Progenitor cell of endocrine pancreas (in vitro differentiated cells): Measurements from ENCODE around the gene GATA5. TPM values are rescaled to one million over a fixed set of nuclear protein-coding genes. Genes with fewer than 3 reads are reported as not detected.

ENCODE experiments used
- DNase-seq: peaks from one replicate; pipeline ENCODE4 v3.0.0; 2021; ENCODE audit warnings: low spot score; ENCODE audit not compliant: unreplicated experiment
- H3K27ac Mint-ChIP-seq: 2 replicates; pipeline ENCODE4 v1.8.0; 2021; ENCODE audit warnings: mild to moderate bottlenecking, moderate library complexity, mixed read lengths
- H3K27me3 Mint-ChIP-seq: 2 replicates; pipeline ENCODE4 v1.8.0; 2021; ENCODE audit warnings: mixed read lengths
- H3K36me3 Mint-ChIP-seq: 2 replicates; pipeline ENCODE4 v1.8.0; 2022; ENCODE audit warnings: mixed read lengths; ENCODE audit not compliant: insufficient read depth
- H3K4me1 Mint-ChIP-seq: 2 replicates; pipeline ENCODE4 v1.8.0; 2021; ENCODE audit warnings: low read depth, mixed read lengths
- H3K4me3 Mint-ChIP-seq: 2 replicates; pipeline ENCODE4 v1.8.0; 2021; ENCODE audit warnings: low read depth, mild to moderate bottlenecking, moderate library complexity, mixed read lengths
- H3K9me3 Mint-ChIP-seq: 2 replicates; pipeline ENCODE4 v1.8.0; 2021; ENCODE audit warnings: low read depth, mixed read lengths
- total RNA-seq: library from RNA; stranded (reverse); gene quantifications from 2 replicates; pipeline ENCODE4 v1.2.1, GENCODE V29; 2021
- TF ChIP-seq, protein P1 (sequence below): fragments of 200-600 bp; sonication (generic); IDR thresholded peaks from one replicate; pipeline ENCODE4 v1.5.0; 2021; ENCODE audit warnings: antibody characterized with exemption, mild to moderate bottlenecking; ENCODE audit not compliant: unreplicated experiment

Gene GATA5
- total RNA-seq, 1 donor from 2014 or later = 3.8 TPM

DNA sequence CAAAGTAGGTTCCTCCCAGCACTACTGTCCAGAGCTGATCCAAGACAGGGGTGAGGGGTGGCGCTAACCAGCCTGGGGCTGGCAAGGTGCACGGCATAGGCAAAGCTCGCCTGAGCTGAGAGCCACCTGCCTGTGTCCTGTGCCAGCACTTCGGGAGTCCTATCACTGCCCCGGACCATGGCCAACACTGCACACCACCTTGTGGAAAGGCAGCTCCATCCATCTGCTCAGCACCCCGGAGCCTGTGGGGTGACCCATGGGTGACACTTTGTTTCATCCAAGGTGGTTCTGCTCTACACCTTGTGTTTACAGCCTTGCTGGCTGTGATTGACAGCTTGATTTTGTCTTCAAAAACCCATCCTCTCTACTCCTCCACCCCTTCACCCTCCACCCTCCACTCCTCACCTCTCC, 32.9 kb upstream of the GATA5 start:
- Mint-ChIP-seq H3K27me3 (no peaks in the 10 kb centered on the region), H3K36me3 (no peaks in the 10 kb centered on the region), H3K4me3 (no peak overlapping the region), H3K9me3 (no peaks in the 10 kb centered on the region), H3K4me1 (no peaks in the 10 kb centered on the region), H3K27ac (no peak overlapping the region)
- TF ChIP-seq, protein P1, sequence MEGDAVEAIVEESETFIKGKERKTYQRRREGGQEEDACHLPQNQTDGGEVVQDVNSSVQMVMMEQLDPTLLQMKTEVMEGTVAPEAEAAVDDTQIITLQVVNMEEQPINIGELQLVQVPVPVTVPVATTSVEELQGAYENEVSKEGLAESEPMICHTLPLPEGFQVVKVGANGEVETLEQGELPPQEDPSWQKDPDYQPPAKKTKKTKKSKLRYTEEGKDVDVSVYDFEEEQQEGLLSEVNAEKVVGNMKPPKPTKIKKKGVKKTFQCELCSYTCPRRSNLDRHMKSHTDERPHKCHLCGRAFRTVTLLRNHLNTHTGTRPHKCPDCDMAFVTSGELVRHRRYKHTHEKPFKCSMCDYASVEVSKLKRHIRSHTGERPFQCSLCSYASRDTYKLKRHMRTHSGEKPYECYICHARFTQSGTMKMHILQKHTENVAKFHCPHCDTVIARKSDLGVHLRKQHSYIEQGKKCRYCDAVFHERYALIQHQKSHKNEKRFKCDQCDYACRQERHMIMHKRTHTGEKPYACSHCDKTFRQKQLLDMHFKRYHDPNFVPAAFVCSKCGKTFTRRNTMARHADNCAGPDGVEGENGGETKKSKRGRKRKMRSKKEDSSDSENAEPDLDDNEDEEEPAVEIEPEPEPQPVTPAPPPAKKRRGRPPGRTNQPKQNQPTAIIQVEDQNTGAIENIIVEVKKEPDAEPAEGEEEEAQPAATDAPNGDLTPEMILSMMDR = no peak
- no peak for DNase-seq

DNA sequence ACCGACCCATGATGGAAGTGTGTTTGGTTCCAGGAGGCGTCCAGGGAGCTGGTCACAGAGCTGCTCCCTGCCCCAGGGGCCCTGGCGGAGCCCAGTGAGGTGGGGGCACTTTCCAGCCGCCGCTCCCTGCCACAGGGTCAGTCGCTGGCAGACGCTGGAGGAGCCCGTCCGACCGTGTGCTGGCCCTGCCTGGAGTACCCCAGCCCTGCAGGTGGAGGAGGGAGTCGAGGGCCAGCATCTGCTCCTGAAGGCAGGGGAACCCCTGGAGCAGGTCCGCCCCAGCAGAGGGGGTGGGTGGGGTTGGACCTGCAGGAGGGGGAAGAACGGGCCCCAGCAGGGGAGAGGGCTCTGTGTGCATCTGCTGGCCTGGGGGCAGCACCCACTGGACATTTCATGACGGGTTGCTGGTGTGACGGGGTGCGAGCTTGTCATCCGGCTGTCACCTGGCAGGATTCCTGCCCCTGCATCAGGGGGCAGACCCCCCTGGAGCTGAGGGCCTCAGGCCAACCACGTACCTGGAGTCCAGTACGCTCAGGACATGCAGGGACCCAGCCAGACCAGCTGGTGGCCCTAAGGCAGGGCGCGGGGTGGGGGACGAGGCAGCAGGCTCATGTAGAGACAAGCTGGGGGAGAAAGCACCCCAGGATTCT, 32.3 kb upstream of the GATA5 start:
- H3K27ac Mint-ChIP-seq = no peak overlapping the region

DNA sequence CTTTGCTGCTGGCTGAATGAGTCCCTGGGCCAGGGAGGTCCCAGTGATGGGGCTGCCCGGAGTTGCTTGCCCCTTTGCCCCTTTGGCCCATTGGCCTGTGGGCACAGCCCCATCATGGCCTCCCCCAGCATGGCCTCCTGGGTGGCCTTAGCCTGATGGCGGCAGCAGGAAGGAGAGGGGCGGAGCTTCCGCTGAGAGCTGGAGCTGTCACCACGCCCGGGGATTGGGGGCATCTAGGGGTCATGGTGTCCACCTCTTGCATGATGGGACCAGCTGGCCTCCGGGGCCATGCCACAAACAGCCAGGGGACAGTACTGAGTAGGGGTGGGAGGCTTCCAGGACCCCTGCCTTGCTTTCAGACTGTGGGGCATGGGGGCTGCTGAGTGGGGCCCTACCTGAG, 31.5 kb upstream of the GATA5 start:
- Mint-ChIP-seq H3K4me1 (peaks cover 2% of the 10 kb centered on the region), H3K27me3 (peaks cover 3% of the 10 kb centered on the region), H3K4me3 (no peak overlapping the region), H3K9me3 (no peaks in the 10 kb centered on the region), H3K27ac (no peak overlapping the region), H3K36me3 (no peaks in the 10 kb centered on the region)
- TF ChIP-seq, protein P1 = no peak
- DNase-seq = no peak

More for the DNA sequence above, 32.3 kb upstream of the GATA5 start:
- no peaks in the 10 kb centered on the region for H3K36me3 Mint-ChIP-seq
- peaks cover 2% of the 10 kb centered on the region for H3K4me1 Mint-ChIP-seq
- H3K27me3 Mint-ChIP-seq = peaks cover 3% of the 10 kb centered on the region
- H3K4me3 Mint-ChIP-seq = no peak overlapping the region
- TF ChIP-seq, protein P1 = no peak
- DNase-seq = no peak
- H3K9me3 Mint-ChIP-seq = no peaks in the 10 kb centered on the region

DNA sequence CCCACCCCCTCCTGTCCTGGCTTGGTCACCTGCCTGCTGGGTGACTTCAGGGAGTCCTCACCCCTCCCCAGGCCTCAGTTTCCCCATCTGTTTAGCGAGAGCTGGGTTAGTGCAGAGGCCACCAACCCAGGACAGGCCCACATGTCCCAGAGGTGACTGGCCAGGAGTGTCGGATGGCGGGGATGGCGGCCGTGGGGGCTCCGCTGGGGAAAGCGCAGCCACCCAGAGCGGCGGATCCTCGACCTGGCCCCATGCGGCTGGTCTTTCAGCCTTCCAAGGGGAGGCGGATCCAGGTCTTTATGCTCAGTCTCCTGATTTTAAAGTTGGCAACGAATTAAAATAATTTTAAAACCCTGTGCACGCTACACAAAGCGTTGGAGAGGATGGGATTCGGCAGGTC, 31.0 kb upstream of the GATA5 start:
- DNase-seq = no peak
- Mint-ChIP-seq H3K36me3 (no peaks in the 10 kb centered on the region), H3K27ac (no peak overlapping the region), H3K9me3 (no peaks in the 10 kb centered on the region), H3K4me3 (no peak overlapping the region), H3K4me1 (peaks cover 2% of the 10 kb centered on the region), H3K27me3 (peaks cover 6% of the 10 kb centered on the region)
- TF ChIP-seq, protein P1 = no peak

DNA sequence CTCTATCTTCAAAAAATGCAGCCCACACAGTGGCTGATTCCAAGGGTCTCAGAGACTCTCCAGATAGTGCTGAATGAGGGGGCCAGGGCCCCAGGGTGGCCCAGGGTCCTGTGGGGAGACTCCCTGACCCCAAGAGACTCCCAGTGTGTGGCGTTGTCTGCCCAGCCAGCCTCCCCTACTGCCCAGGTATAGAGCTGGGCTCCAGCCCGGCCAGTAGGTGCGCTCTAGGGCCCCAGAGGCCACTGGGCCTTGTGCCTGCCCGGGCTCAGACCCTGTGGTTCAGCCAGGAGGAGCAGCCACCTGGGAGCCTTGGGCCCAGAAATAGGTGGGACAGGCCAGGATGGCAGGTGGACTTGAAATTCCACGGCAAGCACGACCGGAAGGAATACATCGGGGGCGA, 30.3 kb upstream of the GATA5 start:
- no peak overlapping the region for H3K27ac Mint-ChIP-seq
- peaks cover 2% of the 10 kb centered on the region for H3K4me1 Mint-ChIP-seq
- H3K36me3 Mint-ChIP-seq = no peaks in the 10 kb centered on the region
- H3K4me3 Mint-ChIP-seq = no peak overlapping the region
- H3K9me3 Mint-ChIP-seq = no peaks in the 10 kb centered on the region
- TF ChIP-seq, protein P1 = no peak
- peaks cover 9% of the 10 kb centered on the region for H3K27me3 Mint-ChIP-seq
- DNase-seq = no peak
